ENCODE data around the gene CGB2.
A peak's percentile ranks its signal among the peaks of the same experiment; 100 is the strongest.
"Not testable (repeated sequence)": the region's sequence is repeated elsewhere in the genome, so short reads cannot be mapped to it uniquely, and the experiment has no call there.

The CGB2 gene

GRCh38 chr19:49038557-49039276, 7.0 kb downstream of the CGB2 start:
- DNase-seq, result not testable (repeated sequence)

DNA sequence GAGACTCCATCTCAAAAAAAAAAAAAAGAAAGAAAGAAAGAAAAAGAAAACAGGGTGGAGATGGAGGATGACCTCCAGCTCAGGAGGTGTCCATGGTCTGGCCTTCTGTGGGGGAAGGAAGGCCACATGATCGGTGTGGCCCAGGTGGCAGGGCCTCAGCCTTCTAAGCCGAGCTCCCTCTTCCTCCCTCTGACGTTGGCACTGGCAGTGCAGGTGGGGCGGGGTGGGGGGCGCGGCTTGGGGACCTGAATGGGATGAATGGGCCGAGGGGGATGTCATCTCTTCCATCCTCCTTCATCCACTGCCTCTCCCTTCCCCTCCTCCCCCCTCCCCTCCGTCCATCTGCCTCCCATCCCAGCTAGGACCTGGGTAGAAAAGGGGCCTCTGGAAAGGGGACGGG, 8.0 kb downstream of the CGB2 start:
- DNase-seq, result not testable (repeated sequence)

DNA sequence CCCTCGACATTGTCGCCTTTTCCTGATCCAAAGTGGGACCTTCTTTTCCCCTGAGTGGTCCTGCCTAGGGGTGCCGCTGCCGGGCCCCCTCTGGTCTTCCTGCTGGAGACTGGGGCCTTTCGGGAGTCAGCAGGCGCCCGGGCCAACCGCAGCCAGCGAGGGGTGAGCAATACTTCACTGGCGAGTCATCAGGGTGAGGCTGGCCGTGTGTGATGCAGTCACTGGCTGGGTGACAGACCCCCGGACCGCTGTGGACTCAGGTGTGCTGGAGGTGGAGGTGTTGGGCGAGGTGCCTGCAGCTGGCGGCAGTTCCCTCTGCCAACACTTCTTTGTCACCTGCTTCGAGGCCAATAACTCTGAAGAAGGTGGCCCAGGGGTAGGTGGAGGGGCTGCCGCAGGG, 10.5 kb downstream of the CGB2 start:
- DNase-seq, result no peak

- DNase-seq, result not testable (repeated sequence)
These were observed 11.0 kb downstream of the CGB2 start for GRCh38 chr19:49042666-49043065.

GRCh38 chr19:49043548-49043947, 11.9 kb downstream of the CGB2 start, which contains the start of gene CGB5:
Gene CGB5, plus strand, starts transcription at chr19:49043848. Its CDS starts 362 bp downstream, at chr19:49044210.
- DNase-seq, result not testable (repeated sequence)

DNA sequence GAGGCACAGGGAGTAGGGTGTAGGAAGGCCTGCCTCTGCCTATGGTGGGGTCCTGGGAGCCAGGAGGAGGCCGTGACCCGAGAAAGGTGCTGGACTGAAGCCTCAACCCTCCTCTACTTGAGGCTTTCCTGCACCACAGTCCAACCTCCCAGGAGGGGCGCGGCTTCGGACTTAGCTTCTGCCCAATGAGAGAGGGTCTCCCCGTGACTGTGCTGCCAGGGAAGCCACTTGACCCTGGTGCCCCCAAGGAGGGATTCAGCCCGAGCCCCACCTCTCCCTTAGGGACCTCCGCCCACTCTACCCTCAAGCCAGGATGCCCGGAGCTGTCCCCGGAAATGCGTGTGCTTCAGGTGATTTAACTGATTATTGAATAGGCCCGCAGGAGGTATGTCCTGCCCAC, 17.3 kb downstream of the CGB2 start, which contains the start of gene CGB8:
CGB8 (minus strand) TSS at position 101 of the 400 bp plus-strand sequence. CDS start 372 bp downstream, outside the sequence.
- DNase-seq, result not testable (repeated sequence)

DNA sequence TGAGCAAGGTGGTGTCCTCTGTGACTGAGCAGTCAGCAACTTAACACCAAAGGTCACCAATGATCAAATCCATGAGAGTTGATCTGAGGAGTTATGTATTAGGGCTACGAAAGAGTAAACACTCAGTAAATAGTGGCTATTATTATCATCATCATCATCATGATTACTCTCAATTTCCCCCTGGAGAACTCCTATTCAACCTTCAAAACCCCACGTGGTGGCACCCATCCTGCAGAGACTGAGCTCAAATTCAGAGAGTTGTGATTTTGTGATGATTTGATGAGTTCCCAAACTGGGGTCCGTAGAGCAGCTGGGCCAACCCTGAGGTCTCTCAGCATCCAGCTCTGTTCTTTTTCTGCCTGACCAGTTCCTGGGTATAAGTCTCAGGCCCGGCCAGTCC, 18.1 kb downstream of the CGB2 start:
- not testable (repeated sequence) for DNase-seq

DNA sequence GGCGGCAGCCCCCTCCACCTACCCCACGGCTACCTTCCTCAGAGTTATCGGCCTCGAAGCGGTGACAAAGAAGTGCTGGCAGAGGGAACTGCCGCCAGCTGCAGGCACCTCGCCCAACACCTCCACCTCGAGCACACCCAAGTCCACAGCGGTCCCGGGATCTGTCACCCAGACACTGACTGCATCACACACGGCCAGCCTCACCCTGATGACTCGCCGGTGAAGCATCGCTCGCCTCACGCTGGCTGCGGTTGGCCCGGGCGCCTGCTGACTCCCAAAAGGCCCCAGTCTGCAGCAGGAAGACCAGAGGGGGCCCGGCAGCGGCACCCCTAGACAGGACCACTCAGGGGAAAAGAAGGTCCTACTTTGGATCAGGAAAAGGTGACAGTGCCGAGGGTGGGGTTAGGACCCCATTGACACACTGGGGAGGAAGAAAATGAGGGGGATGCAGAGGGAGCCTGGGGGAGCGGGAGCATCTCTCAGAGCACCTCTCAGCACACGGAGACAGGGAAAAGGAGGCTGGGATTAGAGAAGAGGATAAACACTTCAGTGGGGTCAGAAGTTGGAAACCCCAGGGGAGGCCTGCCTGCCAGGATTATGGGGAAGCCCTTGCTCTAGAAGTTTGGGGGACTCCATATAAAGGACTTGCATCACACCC, 18.8 kb downstream of the CGB2 start:
- not testable (repeated sequence) for DNase-seq

DNA sequence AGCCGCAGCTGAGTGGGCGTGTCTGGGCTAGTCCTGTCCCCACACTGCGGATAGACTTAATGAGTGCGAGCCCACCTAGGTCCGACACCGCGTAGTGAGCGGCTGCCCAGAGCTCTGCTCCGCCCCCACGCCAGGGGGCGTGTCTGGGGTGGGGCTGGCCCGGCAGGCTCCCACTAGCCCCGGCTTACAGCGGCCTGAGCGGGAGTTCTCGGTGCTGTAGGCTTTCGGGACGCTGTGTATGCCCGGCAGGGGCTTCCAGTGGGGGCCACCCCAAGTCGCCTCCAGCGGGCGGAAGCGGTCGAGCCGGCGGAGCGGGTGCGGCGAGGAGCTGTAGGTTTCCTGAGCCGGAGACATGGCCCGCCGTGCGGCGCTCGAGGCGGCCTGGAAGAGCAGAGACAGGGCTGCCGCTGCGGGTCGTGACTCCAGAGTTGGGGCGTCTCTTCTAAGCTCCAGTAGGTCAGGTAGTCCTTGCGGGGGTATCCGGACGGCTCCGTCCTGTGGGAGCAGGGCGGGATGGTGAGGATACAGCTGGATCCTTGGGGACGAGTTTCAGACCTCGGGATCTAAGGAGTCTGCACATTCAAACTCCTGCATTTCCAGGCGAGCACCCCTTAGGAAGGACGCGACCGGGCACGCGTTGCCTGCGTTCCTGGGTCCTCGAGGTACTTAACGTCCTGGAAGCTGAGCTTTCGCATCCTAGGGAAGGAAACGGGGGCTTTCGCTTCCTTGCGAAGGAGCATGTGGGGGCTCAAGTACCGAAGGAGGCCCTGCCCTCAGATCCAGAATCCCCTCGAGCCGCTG, 24.6 kb downstream of the CGB2 start:
- DNase-seq, result peak; percentile 41

DNA sequence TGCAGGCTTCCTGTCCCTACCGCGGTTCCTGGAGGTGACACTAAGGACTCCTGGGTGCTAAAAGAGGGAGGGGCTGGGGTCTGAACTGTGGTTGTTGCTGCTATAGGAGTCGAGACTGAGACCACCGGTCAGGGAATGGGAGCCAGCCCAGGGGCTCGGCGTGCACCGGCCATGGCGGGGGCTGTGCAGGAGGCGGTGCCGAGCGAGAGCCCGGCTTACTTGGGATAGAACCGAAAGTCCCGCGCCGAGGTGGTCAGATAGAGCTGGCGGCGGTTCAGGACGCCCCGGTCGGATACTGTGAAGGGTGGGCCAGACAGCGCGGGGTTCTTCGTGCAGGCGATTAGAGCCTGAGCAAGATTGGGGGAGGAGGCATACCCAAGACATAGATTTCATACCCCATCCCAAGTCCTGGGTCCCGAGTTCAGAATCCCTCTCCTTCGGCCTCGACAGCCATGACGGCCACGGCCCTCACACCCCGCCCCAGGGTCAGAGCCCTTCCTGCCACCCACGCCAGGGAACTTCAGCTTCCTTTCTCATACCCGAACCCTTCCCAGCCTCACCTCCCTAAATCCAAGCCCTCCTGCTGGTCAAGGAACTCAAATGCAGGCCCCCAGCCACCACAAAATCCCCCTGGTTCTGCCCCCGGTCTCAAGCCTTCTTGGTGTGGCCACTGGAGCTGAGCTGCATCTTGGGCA, 25.4 kb downstream of the CGB2 start:
- not testable (repeated sequence) for DNase-seq

DNA sequence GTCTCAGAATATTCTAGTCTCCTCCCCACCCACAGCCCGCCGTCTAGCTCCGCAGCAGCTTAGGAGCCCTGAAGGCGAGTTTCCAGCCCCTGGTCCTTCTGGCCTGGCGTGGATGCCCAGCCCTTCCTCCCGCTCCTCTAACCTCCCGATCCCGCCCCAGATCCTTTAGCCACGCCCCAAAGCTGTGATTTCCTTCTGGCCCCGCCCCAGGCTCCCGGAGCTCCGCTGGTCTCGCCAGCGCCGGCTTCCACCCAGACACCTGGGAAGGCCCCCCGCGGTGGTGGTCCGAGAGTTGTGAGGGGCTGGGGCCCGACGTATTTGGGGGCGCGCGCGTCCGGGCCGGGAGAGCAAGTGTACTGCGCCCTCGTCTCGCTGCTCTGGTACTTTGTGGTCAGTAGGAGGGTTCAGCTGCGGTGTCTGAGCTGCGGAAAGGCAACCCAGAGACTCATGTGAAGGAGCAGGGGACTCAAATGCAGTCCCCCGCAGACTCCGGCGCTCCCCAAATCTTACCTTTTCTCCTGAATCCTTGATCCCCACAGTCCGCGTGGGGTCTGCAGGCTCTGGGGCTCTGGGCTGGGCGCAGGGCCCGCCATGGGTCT, 26.0 kb downstream of the CGB2 start, which contains the start of gene CGB7:
CGB7 (minus strand) TSS at position 114 of the 599 bp plus-strand sequence. CDS start 2,374 bp downstream, outside the sequence.
- DNase-seq, result peak; percentile 16

- DNase-seq, result no peak
These were observed 26.9 kb downstream of the CGB2 start for GRCh38 chr19:49058562-49058961.

DNA sequence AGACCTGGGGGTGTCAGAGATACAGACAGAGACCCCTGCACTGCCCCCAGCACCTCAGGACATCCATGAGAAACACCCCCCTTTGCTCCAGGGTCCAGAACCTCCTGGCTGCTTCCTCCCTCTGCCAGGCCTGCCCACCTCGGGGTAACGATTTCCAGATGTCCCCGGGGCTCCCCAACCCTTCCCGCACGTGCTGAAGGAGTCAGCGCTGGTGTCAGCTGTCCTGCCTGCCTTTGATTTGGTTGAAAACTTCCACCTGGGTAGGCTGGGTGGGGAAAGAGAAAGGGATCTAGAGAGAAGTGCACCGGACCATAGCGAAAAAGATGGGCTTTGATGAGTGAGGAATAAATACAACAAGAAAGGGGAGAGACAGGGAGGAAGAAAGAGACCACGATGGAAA, 27.4 kb downstream of the CGB2 start:
- no peak for DNase-seq

- no peak for DNase-seq
These were observed 29.3 kb downstream of the CGB2 start for GRCh38 chr19:49061000-49061399.

GRCh38 chr19:49061445-49061844, 29.8 kb downstream of the CGB2 start:
- DNase-seq, result no peak

- no peak for DNase-seq
These were observed 32.4 kb downstream of the CGB2 start for GRCh38 chr19:49064029-49064629.

GRCh38 chr19:49064768-49065611, 33.3 kb downstream of the CGB2 start, which contains the start of gene NTF4:
Gene NTF4, minus strand, starts transcription at chr19:49064818. Its CDS starts 2,821 bp downstream, at chr19:49061997.
- DNase-seq, result no peak

DNA sequence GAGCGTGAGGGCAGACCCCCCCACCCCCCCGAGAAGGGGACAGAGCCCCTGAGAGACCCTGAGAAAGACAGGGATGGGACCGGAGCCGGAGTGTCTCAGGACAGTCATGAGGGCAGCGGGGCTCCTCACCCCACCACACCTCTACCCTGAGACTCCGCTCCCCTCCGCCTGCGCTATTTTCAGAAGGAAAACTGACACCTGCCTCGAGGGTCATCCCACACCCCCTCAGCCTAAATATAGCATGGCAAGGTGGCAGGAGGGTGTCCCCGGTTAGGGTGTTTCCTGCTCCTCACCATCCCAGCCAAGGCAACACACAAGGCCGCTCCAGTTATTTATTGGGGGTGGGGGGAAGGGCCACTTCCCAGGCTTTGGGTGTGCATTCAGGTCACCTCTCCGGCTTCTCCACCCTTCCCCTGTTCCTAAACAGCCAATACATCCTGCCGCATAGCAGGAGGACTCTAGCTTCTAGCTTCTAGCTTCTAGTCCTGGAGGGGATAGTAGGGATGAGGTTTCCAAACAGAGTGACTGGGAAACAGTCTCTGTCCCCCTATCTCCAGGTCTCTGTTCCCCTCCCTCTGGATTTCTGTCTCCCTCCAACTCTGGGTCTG, 34.3 kb downstream of the CGB2 start:
- DNase-seq, result no peak

DNA sequence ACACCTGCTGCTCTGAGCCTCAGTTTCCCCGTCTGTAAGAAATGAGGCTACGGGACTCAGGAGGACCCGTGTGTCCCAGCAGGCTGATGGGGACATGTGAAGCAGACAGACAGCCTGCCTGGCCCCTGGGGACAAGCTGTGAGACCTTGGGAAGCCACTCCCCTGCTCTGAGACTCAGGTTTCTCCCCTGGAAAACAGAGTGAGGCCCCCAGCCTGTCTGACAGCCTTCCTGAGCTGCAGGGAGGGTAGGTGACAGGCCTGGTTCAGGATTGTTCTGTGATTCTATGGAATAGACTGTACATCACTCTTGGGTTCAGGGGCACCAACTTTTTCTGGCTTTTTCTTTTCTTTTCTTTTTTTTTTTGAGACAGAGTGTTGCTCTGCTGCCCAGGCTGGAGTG, 35.9 kb downstream of the CGB2 start:
- no peak for DNase-seq

DNA sequence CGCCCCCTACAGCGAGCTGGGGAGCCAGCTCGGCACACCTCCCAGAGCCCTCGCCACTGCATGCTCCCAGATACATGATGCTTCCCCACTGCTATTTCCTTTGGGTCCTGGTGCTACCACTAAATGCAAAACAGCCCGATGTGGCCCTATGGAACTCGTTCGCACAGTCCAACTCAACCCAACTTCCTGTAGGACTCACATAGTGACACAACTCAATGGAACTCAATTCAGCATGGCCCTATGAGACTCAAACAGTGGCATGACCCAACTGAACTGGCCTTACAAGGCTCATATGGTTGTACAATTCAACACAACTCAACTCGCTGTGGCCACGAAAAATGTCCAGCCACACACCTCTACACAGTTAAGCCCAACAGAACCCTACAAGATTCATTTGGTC, 37.3 kb downstream of the CGB2 start:
- no peak for DNase-seq

Measured in stimulated activated naive CD4-positive, alpha-beta T cell treated with Interleukin-2 at 50 U/mL for 16 hours (primary cell).